CD4-positive, alpha-beta T cell treated with Interferon alpha-2 for 1 hour (primary cell): ENCODE data around the gene ARL6IP4.
"Not testable (repeated sequence)": the region's sequence is repeated elsewhere in the genome, so short reads cannot be mapped to it uniquely, and the experiment has no call there.

Experiments
- DNase-seq, 2 donors: peaks; one replicate each; pipeline ENCODE4 v3.0.0-alpha.2; 2020 to 2022

The ARL6IP4 gene

GRCh38 chr12:123013185-123014095, 33.0 kb downstream of the ARL6IP4 start:
- DNase-seq, result no peak

- DNase-seq, result not testable (repeated sequence)
These were observed 34.0 kb downstream of the ARL6IP4 start for GRCh38 chr12:123014473-123014872.

GRCh38 chr12:123017753-123018152, 37.3 kb downstream of the ARL6IP4 start:
- DNase-seq, result no peak

GRCh38 chr12:123019841-123020138, 39.3 kb downstream of the ARL6IP4 start:
- DNase-seq, result no peak

GRCh38 chr12:123021688-123022604, 41.5 kb downstream of the ARL6IP4 start:
- no peak for DNase-seq

- no peak for DNase-seq
These were observed 42.4 kb downstream of the ARL6IP4 start for GRCh38 chr12:123022846-123023245.

- no peak for DNase-seq
These were observed 44.4 kb downstream of the ARL6IP4 start for GRCh38 chr12:123024819-123025391.

- DNase-seq, result no peak
These were observed 45.8 kb downstream of the ARL6IP4 start for GRCh38 chr12:123026094-123026853.

- no peak for DNase-seq
These were observed 47.4 kb downstream of the ARL6IP4 start for GRCh38 chr12:123027726-123028445.

- no peak for DNase-seq
These were observed 48.0 kb downstream of the ARL6IP4 start for GRCh38 chr12:123028475-123028874.

- DNase-seq, result no peak
These were observed 49.1 kb downstream of the ARL6IP4 start for GRCh38 chr12:123029550-123029949.

- no peak for DNase-seq
These were observed 50.2 kb downstream of the ARL6IP4 start for GRCh38 chr12:123030686-123031085.

GRCh38 chr12:123031171-123031845, 50.8 kb downstream of the ARL6IP4 start:
- DNase-seq, result no peak
